HCT116 (cell line): ENCODE results near the gene ADIPOQ. TPM values are rescaled to one million over a fixed set of nuclear protein-coding genes. Genes with fewer than 3 reads are reported as not detected.

Experiments
- ATAC-seq: fragments of 200-7000 bp; cut with Tn5 transposase; 2 replicates; pipeline ENCODE4 v1.9.1; 2020; ENCODE audit warnings: mild to moderate bottlenecking, moderate library complexity
- BruUV-seq: library from RNA; stranded (reverse); fragments of 400-500 nt; replicated peaks from 2 replicates; lab custom pipeline; 2021; lab: Mats Ljungman, UMichigan
- CTCF ChIA-PET: fragments of 300-600 bp; sonication (Branson Sonifier 250); formaldehyde crosslinking; loops from one replicate; lab custom pipeline; 2021; ENCODE audit warnings: antibody characterized with exemption; lab: Charles Lee
- POLR2A ChIA-PET: fragments of 300-600, 350-600 bp; sonication (Branson Sonifier 250); formaldehyde crosslinking; loops from one replicate; lab custom pipeline; 2021; ENCODE audit warnings: antibody characterized with exemption; lab: Charles Lee
- RAD21 ChIA-PET, 2 experiments: fragments of 300-600 bp; sonication (Branson Sonifier 250); formaldehyde crosslinking; loops; one replicate each; lab custom pipeline; 2023; ENCODE audit warnings: low total read pairs in 2 of 2; ENCODE audit not compliant: uncharacterized antibody in 2 of 2, unreplicated experiment in 2 of 2, low non-redundant PET in 1 of 2; lab: Charles Lee
- DNase-seq: peaks from one replicate; pipeline ENCODE4 v3.0.0-alpha.2; 2010; ENCODE audit warnings: low read depth, low spot score
- H2AFZ ChIP-seq: fragments of 200-600 bp; shearing (Covaris generic), sonication (generic); 2 replicates; pipeline ENCODE4 v1.6.1; 2017; ENCODE audit warnings: low read depth, mixed run types, mixed read lengths, antibody characterized with exemption, low read length; ENCODE audit not compliant: poor library complexity, severe bottlenecking
- H3K27ac ChIP-seq: 2 replicates; pipeline ENCODE4 v1.5.1; 2012; ENCODE audit warnings: low read depth, low read length
- H3K27me3 ChIP-seq: fragments of 200-600 bp; sonication (generic); 2 replicates; pipeline ENCODE4 v1.6.1; 2016; ENCODE audit warnings: mixed run types, low read length, mixed read lengths; ENCODE audit not compliant: insufficient read depth
- H3K36me3 ChIP-seq, 2 experiments: fragments of 200-500 bp in 1 of 2; fragments of 200-600 bp in 1 of 2; sonication (Bioruptor generic) in 1 of 2; sonication (generic) in 1 of 2; 2 replicates each; pipeline versions ENCODE4 v1.5.1 to v1.6.1; 2014 to 2016; ENCODE audit warnings: low read length in 2 of 2, inconsistent platforms in 1 of 2, mixed read lengths in 1 of 2, mixed run types in 1 of 2; ENCODE audit not compliant: insufficient read depth in 2 of 2, control insufficient read depth in 1 of 2
- H3K4me1 ChIP-seq, 2 experiments: fragments of 200-600 bp in 1 of 2; sonication (generic) in 1 of 2; 2 replicates each; pipeline versions ENCODE4 v1.5.1 to v1.6.1; 2012 to 2017; ENCODE audit warnings: low read length in 2 of 2, inconsistent platforms in 1 of 2, mild to moderate bottlenecking in 1 of 2, mixed read lengths in 1 of 2, mixed run types in 1 of 2, moderate library complexity in 1 of 2; ENCODE audit not compliant: insufficient read depth in 2 of 2, control insufficient read depth in 1 of 2
- H3K4me2 ChIP-seq: fragments of 200-600 bp; sonication (generic); 2 replicates; pipeline ENCODE4 v1.6.1; 2017; ENCODE audit warnings: mixed run types, low read length, mixed read lengths
- H3K4me3 ChIP-seq, 2 experiments: fragments of 200-600 bp in 1 of 2; sonication (generic) in 1 of 2; replicated peaks in 1 of 2; 2 replicates each; pipeline ENCODE4 v1.5.1; 2011 to 2016; ENCODE audit warnings: low read length in 2 of 2, control low read depth in 1 of 2, low read depth in 1 of 2, mild to moderate bottlenecking in 1 of 2, mixed read lengths in 1 of 2, mixed run types in 1 of 2
- H3K79me2 ChIP-seq: fragments of 200-600 bp; sonication (generic); 2 replicates; pipeline ENCODE4 v1.6.1; 2017; ENCODE audit warnings: mild to moderate bottlenecking, mixed run types, low read length, moderate library complexity, mixed read lengths; ENCODE audit not compliant: insufficient read depth
- H3K9ac ChIP-seq: fragments of 200-600 bp; sonication (generic); 2 replicates; pipeline ENCODE4 v1.6.1; 2016; ENCODE audit warnings: low read length, mixed read lengths
- H3K9me2 ChIP-seq: fragments of 200-600 bp; sonication (generic), shearing (Covaris generic); 2 replicates; pipeline ENCODE4 v1.6.1; 2017; ENCODE audit warnings: mixed run types, mild to moderate bottlenecking, moderate library complexity; ENCODE audit not compliant: insufficient read depth
- H3K9me3 ChIP-seq, 2 experiments: fragments of 200-500 bp in 1 of 2; fragments of 200-600 bp in 1 of 2; sonication (Bioruptor generic) in 1 of 2; sonication (generic) in 1 of 2; 2 replicates each; pipeline ENCODE4 v1.6.1; 2014 to 2017; ENCODE audit warnings: low read length in 2 of 2, mixed read lengths in 2 of 2, inconsistent platforms in 1 of 2, low read depth in 1 of 2, mild to moderate bottlenecking in 1 of 2, mixed run types in 1 of 2, moderate library complexity in 1 of 2; ENCODE audit not compliant: control insufficient read depth in 1 of 2, insufficient read depth in 1 of 2
- H4K20me1 ChIP-seq: fragments of 200-600 bp; sonication (generic), shearing (Covaris generic); 2 replicates; pipeline ENCODE4 v1.6.1; 2017; ENCODE audit warnings: mixed run types, mild to moderate bottlenecking, moderate library complexity; ENCODE audit not compliant: insufficient read depth
- CBX3 ChIP-seq: IDR thresholded peaks from 2 replicates; pipeline ENCODE4 v1.6.1; 2012; ENCODE audit warnings: low read depth
- CEBPB ChIP-seq: IDR thresholded peaks from 2 replicates; pipeline ENCODE4 v1.6.1; 2012; ENCODE audit warnings: low read depth
- CTCF ChIP-seq, 3 experiments: fragments of 200-600 bp in 1 of 3; sonication (generic) in 1 of 3; IDR thresholded peaks in 2 of 3; conservative IDR thresholded peaks in 1 of 3; 2 replicates each; pipeline ENCODE4 v1.5.1; 2012 to 2017; ENCODE audit warnings: low read depth in 2 of 3, low read length in 2 of 3, antibody characterized with exemption in 1 of 3, borderline replicate concordance in 1 of 3, control low read depth in 1 of 3, mild to moderate bottlenecking in 1 of 3, mixed read lengths in 1 of 3, mixed run types in 1 of 3, moderate library complexity in 1 of 3; ENCODE audit not compliant: insufficient read depth in 1 of 3
- EGR1 ChIP-seq: IDR thresholded peaks from 2 replicates; pipeline ENCODE4 v1.6.1; 2012; ENCODE audit warnings: low read depth
- ELF1 ChIP-seq: IDR thresholded peaks from 2 replicates; pipeline ENCODE4 v1.6.1; 2012; ENCODE audit warnings: low read depth, borderline replicate concordance
- EZH2 ChIP-seq: fragments of 200-600 bp; sonication (generic); IDR thresholded peaks from 2 replicates; pipeline ENCODE4 v1.6.1; 2017; ENCODE audit warnings: antibody characterized with exemption, mixed run types
- EZH2phosphoT487 ChIP-seq: fragments of 200-600 bp; IDR thresholded peaks from 2 replicates; pipeline ENCODE4 v1.6.1; 2018; ENCODE audit warnings: antibody characterized with exemption, borderline replicate concordance
- FOSL1 ChIP-seq: IDR thresholded peaks from 2 replicates; pipeline ENCODE4 v1.6.1; 2012; ENCODE audit warnings: low read depth
- JUND ChIP-seq: IDR thresholded peaks from 2 replicates; pipeline ENCODE4 v1.6.1; 2012
- POLR2A ChIP-seq: IDR thresholded peaks from 2 replicates; pipeline ENCODE4 v1.7.0; 2011; ENCODE audit warnings: borderline replicate concordance; ENCODE audit not compliant: insufficient read depth, insufficient read length; ENCODE audit errors: extremely low read depth
- POLR2AphosphoS5 ChIP-seq: IDR thresholded peaks from 2 replicates; pipeline ENCODE4 v1.6.1; 2011; ENCODE audit warnings: mild to moderate bottlenecking, low read depth, low read length, moderate library complexity
- RAD21 ChIP-seq: IDR thresholded peaks from 2 replicates; pipeline ENCODE4 v1.6.1; 2012; ENCODE audit warnings: low read depth, mild to moderate bottlenecking
- SIN3A ChIP-seq: IDR thresholded peaks from 2 replicates; pipeline ENCODE4 v1.6.1; 2012; ENCODE audit warnings: low read depth
- SP1 ChIP-seq: IDR thresholded peaks from 2 replicates; pipeline ENCODE4 v1.6.1; 2012; ENCODE audit warnings: low read depth
- SRF ChIP-seq: IDR thresholded peaks from 2 replicates; pipeline ENCODE4 v1.6.1; 2012; ENCODE audit warnings: low read depth
- YY1 ChIP-seq: IDR thresholded peaks from 2 replicates; pipeline ENCODE4 v1.6.1; 2011; ENCODE audit warnings: low read length, low read depth, moderate library complexity, mild to moderate bottlenecking; ENCODE audit not compliant: insufficient replicate concordance; ENCODE audit errors: extremely low read depth
- ZBTB33 ChIP-seq: IDR thresholded peaks from 2 replicates; pipeline ENCODE4 v1.6.1; 2011; ENCODE audit warnings: mild to moderate bottlenecking, low read length, moderate library complexity; ENCODE audit not compliant: insufficient replicate concordance; ENCODE audit errors: extremely low read depth
- ZFX ChIP-seq: fragments of 450-650 bp; IDR thresholded peaks from 2 replicates; pipeline ENCODE4 v1.6.1; 2017
- ZNF274 ChIP-seq: fragments of 200-500 bp; sonication (Bioruptor generic); IDR thresholded peaks from 2 replicates; pipeline ENCODE4 v1.6.1; 2014; ENCODE audit warnings: mild to moderate bottlenecking, low read depth, low read length, inconsistent platforms
- intact Hi-C: fragments of 100-400 bp; cut with micrococcal nuclease; formaldehyde crosslinking; loops from 2 replicates; pipeline ENCODE4 v1.10.0; 2022
- total RNA-seq: library from RNA; stranded (reverse); gene quantifications from one replicate; pipeline ENCODE4 v1.2.1, GENCODE V29; 2021; ENCODE audit not compliant: unreplicated experiment
- TF ChIP-seq, protein P1 (sequence below): IDR thresholded peaks from 2 replicates; pipeline ENCODE4 v1.6.1; 2012; ENCODE audit warnings: low read depth

Gene ADIPOQ
- total RNA-seq, 1 experiment from 2014 or later = not detected

DNA sequence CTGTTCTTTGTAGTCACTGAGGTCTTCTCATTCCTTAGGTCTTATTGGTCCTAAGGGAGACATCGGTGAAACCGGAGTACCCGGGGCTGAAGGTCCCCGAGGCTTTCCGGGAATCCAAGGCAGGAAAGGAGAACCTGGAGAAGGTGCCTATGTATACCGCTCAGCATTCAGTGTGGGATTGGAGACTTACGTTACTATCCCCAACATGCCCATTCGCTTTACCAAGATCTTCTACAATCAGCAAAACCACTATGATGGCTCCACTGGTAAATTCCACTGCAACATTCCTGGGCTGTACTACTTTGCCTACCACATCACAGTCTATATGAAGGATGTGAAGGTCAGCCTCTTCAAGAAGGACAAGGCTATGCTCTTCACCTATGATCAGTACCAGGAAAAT, 11.6 kb downstream of the ADIPOQ start:
- Histone ChIP-seq H3K9me2 (no peaks in the 10 kb centered on the region), H3K27ac (no peak overlapping the region), H3K4me1 (no peaks in the 10 kb centered on the region), H2AFZ (no peak overlapping the region), H3K79me2 (no peaks in the 10 kb centered on the region), H3K9me3 (no peaks in the 10 kb centered on the region), H3K36me3 (no peaks in the 10 kb centered on the region), H3K9ac (no peak overlapping the region), H3K4me3 (no peak overlapping the region), H3K27me3 (no peaks in the 10 kb centered on the region), H4K20me1 (no peaks in the 10 kb centered on the region), H3K4me2 (no peak overlapping the region)
- no TSS peak for BruUV-seq
- ChIA-PET CTCF (no interaction called here), POLR2A (no interaction called here), RAD21 (no interaction called here)
- TF ChIP-seq SRF (no peak), EGR1 (no peak), RAD21 (no peak), EZH2phosphoT487 (no peak), YY1 (no peak), CEBPB (no peak), FOSL1 (no peak), SP1 (no peak), ZNF274 (no peak), ZBTB33 (no peak), JUND (no peak), POLR2A (no peak), CTCF (IDR thresholded peaks at IDR 0.05 in 2 of 3, conservative IDR thresholded peaks at IDR 0.05 in 1 of 3; ENCODE audit: borderline replicate concordance in 1 of 3, insufficient read depth in 1 of 3, low read depth in 2 of 3, low read length in 2 of 3) (no peak), SIN3A (no peak), ELF1 (no peak), CBX3 (no peak), POLR2AphosphoS5 (no peak), ZFX (no peak), EZH2 (no peak)
- TF ChIP-seq, protein P1, sequence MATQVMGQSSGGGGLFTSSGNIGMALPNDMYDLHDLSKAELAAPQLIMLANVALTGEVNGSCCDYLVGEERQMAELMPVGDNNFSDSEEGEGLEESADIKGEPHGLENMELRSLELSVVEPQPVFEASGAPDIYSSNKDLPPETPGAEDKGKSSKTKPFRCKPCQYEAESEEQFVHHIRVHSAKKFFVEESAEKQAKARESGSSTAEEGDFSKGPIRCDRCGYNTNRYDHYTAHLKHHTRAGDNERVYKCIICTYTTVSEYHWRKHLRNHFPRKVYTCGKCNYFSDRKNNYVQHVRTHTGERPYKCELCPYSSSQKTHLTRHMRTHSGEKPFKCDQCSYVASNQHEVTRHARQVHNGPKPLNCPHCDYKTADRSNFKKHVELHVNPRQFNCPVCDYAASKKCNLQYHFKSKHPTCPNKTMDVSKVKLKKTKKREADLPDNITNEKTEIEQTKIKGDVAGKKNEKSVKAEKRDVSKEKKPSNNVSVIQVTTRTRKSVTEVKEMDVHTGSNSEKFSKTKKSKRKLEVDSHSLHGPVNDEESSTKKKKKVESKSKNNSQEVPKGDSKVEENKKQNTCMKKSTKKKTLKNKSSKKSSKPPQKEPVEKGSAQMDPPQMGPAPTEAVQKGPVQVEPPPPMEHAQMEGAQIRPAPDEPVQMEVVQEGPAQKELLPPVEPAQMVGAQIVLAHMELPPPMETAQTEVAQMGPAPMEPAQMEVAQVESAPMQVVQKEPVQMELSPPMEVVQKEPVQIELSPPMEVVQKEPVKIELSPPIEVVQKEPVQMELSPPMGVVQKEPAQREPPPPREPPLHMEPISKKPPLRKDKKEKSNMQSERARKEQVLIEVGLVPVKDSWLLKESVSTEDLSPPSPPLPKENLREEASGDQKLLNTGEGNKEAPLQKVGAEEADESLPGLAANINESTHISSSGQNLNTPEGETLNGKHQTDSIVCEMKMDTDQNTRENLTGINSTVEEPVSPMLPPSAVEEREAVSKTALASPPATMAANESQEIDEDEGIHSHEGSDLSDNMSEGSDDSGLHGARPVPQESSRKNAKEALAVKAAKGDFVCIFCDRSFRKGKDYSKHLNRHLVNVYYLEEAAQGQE = no peak
- intact Hi-C loops = no loop called here
- no peak for ATAC-seq
- DNase-seq = no peak
